K562 (cell line): ENCODE measurements around the gene CYS1. TPM values are rescaled to one million over a fixed set of nuclear protein-coding genes. Genes with fewer than 3 reads are reported as not detected.

ENCODE experiments used
- L3MBTL2 ChIP-seq: fragments of 450-650 bp; IDR thresholded peaks from 2 replicates; pipeline ENCODE4 v1.6.1; 2016; ENCODE audit warnings: mild to moderate bottlenecking, moderate library complexity
- MGA ChIP-seq: fragments of 450-650 bp; IDR thresholded peaks from 2 replicates; pipeline ENCODE4 v1.6.1; 2016; ENCODE audit warnings: mild to moderate bottlenecking, moderate library complexity
- POLR2B ChIP-seq: fragments of 450-650 bp; IDR thresholded peaks from 2 replicates; pipeline ENCODE4 v1.6.1; 2018; ENCODE audit warnings: low read depth; ENCODE audit not compliant: partially characterized antibody
- SNRNP70 ChIP-seq: fragments of 200-400 bp; formaldehyde crosslinking; optimal IDR thresholded peaks from 2 replicates; pipeline ENCODE3; 2017; ENCODE audit warnings: low read depth, low read length
- TFAP4 ChIP-seq: sonication (generic); formaldehyde crosslinking; IDR thresholded peaks from 2 replicates; pipeline ENCODE4 v1.8.0; 2022; ENCODE audit warnings: missing genetic modification reagents, mild to moderate bottlenecking, moderate library complexity, borderline replicate concordance
- ZBTB11 ChIP-seq, 3 experiments: fragments of 200-800 bp in 1 of 3; fragments of 250-450 bp in 1 of 3; fragments of 450-650 bp in 1 of 3; sonication (Bioruptor Pico) in 1 of 3; sonication (Bioruptor generic) in 1 of 3; formaldehyde crosslinking in 1 of 3; IDR thresholded peaks; 2 replicates each; pipeline versions ENCODE4 v1.6.1 to v1.8.0; 2016 to 2022; ENCODE audit warnings: mild to moderate bottlenecking in 2 of 3, missing genetic modification characterization in 2 of 3, missing compliant biosample characterization in 1 of 3, moderate library complexity in 1 of 3
- ZNF57 ChIP-seq: fragments of 450-650 bp; formaldehyde crosslinking; IDR thresholded peaks from 2 replicates; pipeline ENCODE4 v1.4.0; 2020; ENCODE audit warnings: mild to moderate bottlenecking, moderate library complexity
- ZNF780A ChIP-seq: fragments of 250-450 bp; sonication (Bioruptor Pico); IDR thresholded peaks from 2 replicates; pipeline ENCODE4 v1.5.0; 2021; ENCODE audit warnings: mild to moderate bottlenecking
- polyA plus RNA-seq, 8 experiments: library from polyadenylated mRNA; depleted of rRNA in 4 of 8; stranded (reverse) in 5 of 8; unstranded in 3 of 8; fragments of >200 nt; fragmentation: Nextera tagmentation in 2 of 8; fragmentation: Illumina TruSeq in 1 of 8; extraction: Ambion mirVana in 2 of 8; extraction: Trizol in 1 of 8; gene quantifications; 2 replicates each; pipeline versions ENCODE4 v1.2.1 to v1.2.3, GENCODE V29; 2011 to 2014; ENCODE audit warnings: inconsistent platforms in 1 of 8, missing spikeins in 1 of 8
- total RNA-seq, 7 experiments: library from RNA; depleted of rRNA in 6 of 7; stranded (reverse); fragments of >200 nt in 6 of 7; fragmentation: Illumina TruSeq in 2 of 7; extraction: Trizol in 2 of 7; gene quantifications; 2 replicates each; pipeline versions ENCODE4 v1.2.1 to v1.2.3, GENCODE V29; 2011 to 2021; ENCODE audit warnings: low replicate concordance in 1 of 7

Gene CYS1
- total and polyA plus RNA-seq, 9 of the 15 experiments (the other 6 are each of a cell fraction or from before 2014, with no cell fraction given), result 0.11 to 0.13 TPM; not detected in 7

DNA sequence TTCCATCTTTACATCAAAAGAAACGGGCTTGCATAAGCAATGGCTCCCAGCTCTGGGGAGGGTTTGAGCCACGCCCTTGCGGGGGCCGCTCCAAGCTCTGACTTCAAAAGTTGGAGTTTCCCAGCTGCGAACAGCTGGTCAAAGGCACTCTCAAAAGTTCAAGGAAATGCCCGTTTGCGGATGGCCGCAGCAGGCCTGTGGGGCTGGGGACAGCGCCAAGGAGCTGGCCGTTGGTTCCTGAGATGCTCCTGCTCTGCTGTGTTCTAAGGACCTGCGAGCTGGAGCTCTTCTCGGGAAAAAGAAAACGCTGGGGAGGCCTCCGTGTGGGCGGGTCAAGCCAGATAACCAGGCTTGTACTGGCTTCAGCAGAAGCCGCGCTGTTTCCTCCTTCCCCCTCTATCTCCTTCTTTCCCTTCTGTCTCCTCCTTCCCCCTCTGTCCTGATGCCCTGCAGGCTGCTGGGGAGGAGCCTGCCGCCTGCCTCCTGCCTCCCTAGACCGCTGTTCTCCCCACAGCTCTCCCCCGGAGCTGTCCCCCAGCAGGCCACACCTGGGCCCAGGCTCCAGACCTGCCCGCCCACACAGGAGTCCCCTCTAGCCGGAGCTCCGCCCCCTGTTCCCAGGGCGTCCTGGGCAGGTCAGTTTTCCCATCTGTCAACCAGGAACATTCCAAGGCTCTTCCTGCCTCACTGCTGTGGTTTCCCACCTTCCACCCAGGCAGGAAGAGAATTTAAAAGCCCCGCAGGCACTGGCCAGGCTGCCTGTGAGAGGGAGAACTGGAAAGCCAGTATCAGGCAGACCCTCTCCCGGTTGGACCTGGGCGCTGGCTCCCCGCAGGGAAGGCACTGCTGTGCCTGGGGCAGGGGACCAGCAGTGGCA is 22.7 kb downstream of the CYS1 start (continued):
- TF ChIP-seq MGA (peak; percentile 46; the same call in 1 of the 2 replicates), L3MBTL2 (peak; percentile 74), SNRNP70 (no peak), POLR2B (no peak), ZNF780A (CRISPR knock-in tag) (no peak), TFAP4 (CRISPR knock-in tag) (peak; percentile 99), ZBTB11 (CRISPR knock-in tag; IDR thresholded peaks at IDR 0.05) (no peak), ZNF57 (no peak)
